ENCODE measurements around the gene DLX5. TPM values are rescaled to one million over a fixed set of nuclear protein-coding genes. Genes with fewer than 3 reads are reported as not detected.

DLX5 gene
- total and polyA plus RNA-seq, 2 donors (not counting 3 experiments of a cell fraction or from before 2014, with no cell fraction given), result not detected

DNA sequence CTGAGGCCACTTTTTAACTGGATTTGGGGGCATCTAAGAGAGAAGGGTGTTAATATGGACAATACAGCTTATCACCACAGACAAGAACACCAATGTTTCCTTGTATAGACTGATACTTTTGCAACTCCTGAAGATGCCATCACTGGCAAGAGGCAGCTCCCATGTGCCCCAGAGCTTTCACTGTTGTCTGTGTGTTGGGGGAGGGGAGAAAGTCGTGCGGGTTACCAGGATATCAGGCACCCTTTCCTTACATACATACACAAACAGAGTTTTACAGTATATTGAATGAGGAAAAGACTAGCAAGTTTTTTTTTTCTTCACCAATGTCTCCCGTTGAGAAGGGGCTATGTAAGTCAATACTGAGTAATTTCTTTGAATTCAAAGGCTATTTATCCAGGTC is 23.4 kb downstream of the DLX5 start:
- H3K4me3 ChIP-seq (replicated peaks in 1 of 3; ENCODE audit: insufficient read depth in 1 of 3, low read depth in 1 of 3, low read length in 3 of 3), result no peak overlapping the region
- POLR2A ChIA-PET, result no interaction called here
- FAIRE-seq, result no peak

More for the DNA sequence above, 23.4 kb downstream of the DLX5 start:
- DNase-seq (ENCODE audit: low read depth, low spot score), result no peak
- CTCF ChIA-PET, result interaction anchor here (2.9 to 3.1 kb wide), 2 partner anchors 26 kb away, joined by 8 to 13 read pairs; no protein-coding TSS in a partner anchor
- BruUV-seq (replicated peaks), result no TSS peak
- no peak overlapping the region for H3K4me2 ChIP-seq (ENCODE audit: insufficient read depth, low read length)
- H3K9ac ChIP-seq (replicated peaks; ENCODE audit: extremely low read depth, insufficient read depth, low read length), result no peak overlapping the region
- H3K36me3 ChIP-seq (ENCODE audit: control insufficient read depth in 2 of 2, extremely low read depth in 1 of 2, insufficient read depth in 2 of 2, low read length in 2 of 2), result no peaks in the 10 kb centered on the region
- peaks cover 90 to 96% of the 10 kb centered on the region in 2 experiments for H3K27me3 ChIP-seq (ENCODE audit: control insufficient read depth in 2 of 2, insufficient read depth in 2 of 2, low read length in 2 of 2)
- H3K9me3 ChIP-seq (replicated peaks; ENCODE audit: control insufficient read depth, insufficient read depth, low read length), result no peaks in the 10 kb centered on the region
- TF ChIP-seq MYC (IDR thresholded peaks at IDR 0.05; ENCODE audit: low read depth, low read length), result no peak
- TF ChIP-seq POLR2AphosphoS5 (IDR thresholded peaks at IDR 0.05; ENCODE audit: insufficient read depth, low read depth, low read length), result no peak
- no peak for TF ChIP-seq JUN (IDR thresholded peaks at IDR 0.05; ENCODE audit: borderline replicate concordance, insufficient read depth, insufficient read length, low read depth)
- TF ChIP-seq FOS (IDR thresholded peaks at IDR 0.05; ENCODE audit: borderline replicate concordance, insufficient read depth, low read length), result no peak
- no peak for TF ChIP-seq GATA2 (IDR thresholded peaks at IDR 0.05; ENCODE audit: insufficient read depth, insufficient read length, low read depth, low read length)
- no peak for TF ChIP-seq POLR2A (IDR thresholded peaks at IDR 0.05; ENCODE audit: low read depth, low read length)
- TF ChIP-seq CTCF (IDR thresholded peaks at IDR 0.05; ENCODE audit: extremely low read depth in 1 of 2, insufficient read depth in 1 of 2, low read depth in 1 of 2, low read length in 2 of 2), result no peak
- no peak for TF ChIP-seq EZH2 (IDR thresholded peaks at IDR 0.05; ENCODE audit: borderline replicate concordance, low read depth, low read length, severe bottlenecking)
- TF ChIP-seq, protein P1, sequence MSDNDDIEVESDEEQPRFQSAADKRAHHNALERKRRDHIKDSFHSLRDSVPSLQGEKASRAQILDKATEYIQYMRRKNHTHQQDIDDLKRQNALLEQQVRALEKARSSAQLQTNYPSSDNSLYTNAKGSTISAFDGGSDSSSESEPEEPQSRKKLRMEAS (IDR thresholded peaks at IDR 0.05; ENCODE audit: insufficient read depth, insufficient read length), result no peak
- H3K9me1 ChIP-seq (replicated peaks; ENCODE audit: control insufficient read depth, extremely low read depth, insufficient read depth, low read length), result no peaks in the 10 kb centered on the region
- intact Hi-C loops (cut with micrococcal nuclease), result no loop called here
- H3K27ac ChIP-seq (ENCODE audit: insufficient read depth, low read depth, low read length), result no peak overlapping the region
- no peaks in the 10 kb centered on the region for H3K79me2 ChIP-seq (ENCODE audit: control insufficient read depth, insufficient read depth, low read length)
- H2AFZ ChIP-seq (ENCODE audit: low read depth, low read length), result no peak overlapping the region
- dilution Hi-C loops (cut with MboI; ENCODE audit: extremely low pct_ligation_motif_present, low sequenced_read_pairs), result no loop called here
- peaks cover 3% of the 10 kb centered on the region for H3K4me1 ChIP-seq (ENCODE audit: control insufficient read depth, extremely low read depth, insufficient read depth, low read length)
- no peaks in the 10 kb centered on the region for H4K20me1 ChIP-seq (replicated peaks; ENCODE audit: control insufficient read depth, extremely low read depth, insufficient read depth, low read length)

All from endothelial cell of umbilical vein (primary cell).